IPS-NIHi7 (cell line): Measurements from ENCODE around the gene TOM1L2.
A peak's percentile ranks its signal among the peaks of the same experiment; 100 is the strongest.

Experiments
- DNase-seq: peaks from one replicate; pipeline ENCODE4 v3.0.0; 2012; ENCODE audit warnings: mixed read lengths; ENCODE audit errors: extremely low spot score

Gene TOM1L2

GRCh38 chr17:17836250-17836817 is 135.9 kb downstream of the TOM1L2 start:
- DNase-seq = peak; percentile 93

- DNase-seq = no peak
Observed at GRCh38 chr17:17835415-17836249, 136.6 kb downstream of the TOM1L2 start.

GRCh38 chr17:17834974-17835373 is 137.2 kb downstream of the TOM1L2 start:
- no peak for DNase-seq

GRCh38 chr17:17833658-17834357 is 138.4 kb downstream of the TOM1L2 start:
- no peak for DNase-seq

- no peak for DNase-seq
Observed at GRCh38 chr17:17832032-17832363, 140.2 kb downstream of the TOM1L2 start.

- no peak for DNase-seq
Observed at GRCh38 chr17:17831208-17832031, 140.8 kb downstream of the TOM1L2 start.

- DNase-seq = no peak
Observed at GRCh38 chr17:17830740-17831207, 141.4 kb downstream of the TOM1L2 start.

GRCh38 chr17:17830269-17830567 is 142.0 kb downstream of the TOM1L2 start:
- DNase-seq = no peak

GRCh38 chr17:17827826-17828621 is 144.2 kb downstream of the TOM1L2 start:
- no peak for DNase-seq

GRCh38 chr17:17826942-17827785 is 145.0 kb downstream of the TOM1L2 start:
- no peak for DNase-seq

GRCh38 chr17:17826342-17826713 is 145.9 kb downstream of the TOM1L2 start:
- no peak for DNase-seq

GRCh38 chr17:17824783-17825614 is 147.2 kb downstream of the TOM1L2 start:
- no peak for DNase-seq

- DNase-seq = no peak
Observed at GRCh38 chr17:17824119-17824782, 147.9 kb downstream of the TOM1L2 start.

GRCh38 chr17:17823433-17824118 is 148.6 kb downstream of the TOM1L2 start:
- DNase-seq = peak; percentile 100

GRCh38 chr17:17822616-17823015 is 149.6 kb downstream of the TOM1L2 start:
- DNase-seq = no peak

GRCh38 chr17:17822189-17822588 is 150.0 kb downstream of the TOM1L2 start:
- no peak for DNase-seq

- DNase-seq = no peak
Observed at GRCh38 chr17:17820463-17821158, 151.6 kb downstream of the TOM1L2 start.

- DNase-seq = no peak
Observed at GRCh38 chr17:17820046-17820445, 152.2 kb downstream of the TOM1L2 start.
